Measurements from ENCODE around the gene GREB1. TPM values are rescaled to one million over a fixed set of nuclear protein-coding genes. Genes with fewer than 3 reads are reported as not detected.
A peak's percentile ranks its signal among the peaks of the same experiment; 100 is the strongest.

GREB1 gene
- total and polyA plus RNA-seq, 8 donors, result 3.5 to 16.1 (median 5.9) TPM

DNA sequence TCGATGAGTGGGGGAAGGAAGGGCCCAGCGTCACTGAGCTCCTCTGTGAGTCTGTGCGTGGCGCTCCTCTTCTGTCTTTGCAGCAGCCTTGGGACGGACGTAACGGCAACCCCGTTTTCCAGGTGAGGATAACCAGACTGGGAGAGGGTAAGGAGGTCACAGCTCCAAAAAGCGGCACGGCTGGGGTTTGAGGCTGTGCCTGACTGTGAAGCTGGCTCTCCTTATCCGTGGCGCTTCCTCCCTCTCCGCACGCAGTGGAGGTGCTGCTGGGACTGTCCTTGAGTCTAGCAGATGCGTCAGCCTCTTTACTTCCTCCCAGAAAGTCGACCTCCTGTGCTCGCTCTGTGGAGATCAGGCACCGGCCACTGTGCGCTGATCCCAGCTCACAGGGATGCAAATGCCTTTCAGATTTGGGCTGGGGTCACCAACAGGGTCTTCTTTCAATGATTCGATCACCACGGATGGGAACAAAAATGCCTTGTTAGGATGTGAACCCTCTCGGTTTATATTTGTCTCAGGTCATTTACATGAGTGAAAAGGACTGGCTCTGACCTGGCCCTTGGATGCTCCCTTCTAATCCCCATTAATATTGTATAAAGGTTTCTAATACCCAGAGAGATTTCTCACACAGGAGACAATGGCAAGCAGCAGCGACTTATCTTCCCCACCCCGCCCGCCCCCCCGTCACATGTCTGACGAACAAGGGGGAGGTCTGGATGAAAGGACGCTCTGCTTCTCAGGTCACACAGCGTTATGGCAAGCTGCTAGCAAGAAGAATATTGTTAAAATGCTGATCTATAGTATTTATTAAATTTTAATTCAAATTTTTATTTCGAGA lies 37.8 kb upstream of the GREB1 start:
- Histone ChIP-seq H3K4me1 (peaks cover 5 to 8% (median 7%) of the 10 kb centered on the region in 3 donors), H3K4me3 (no peak overlapping the region), H3K9me3 (no peaks in the 10 kb centered on the region), H3K36me3 (no peaks in the 10 kb centered on the region), H3K27me3 (no peaks in the 10 kb centered on the region), H3K27ac (no peak overlapping the region)
- WGBS, 2 donors, result 53 to 69% methylated on average over 30 of the region's 30 CpGs
- ATAC-seq (no peak), DNase-seq (no peak), FAIRE-seq (no peak)
- TF ChIP-seq CTCF (IDR thresholded peaks at IDR 0.05), result no peak
- intact Hi-C loops (cut with DNase I), result no loop called here

- WGBS, 2 donors, result 9 to 10% methylated on average over 9 of the region's 9 CpGs
Measured at GRCh38 chr2:11498543-11499034, 35.3 kb upstream of the GREB1 start.

GRCh38 chr2:11499081-11499743 lies 34.6 kb upstream of the GREB1 start:
- 55 to 57% methylated on average over 4 of the region's 4 CpGs for WGBS, 2 donors
- Histone ChIP-seq H3K9me3 (no peaks in the 10 kb centered on the region), H3K36me3 (no peaks in the 10 kb centered on the region), H3K27me3 (no peaks in the 10 kb centered on the region), H3K4me3 (no peak overlapping the region), H3K4me1 (peaks cover 5 to 8% (median 7%) of the 10 kb centered on the region in 3 donors), H3K27ac (no peak overlapping the region)
- TF ChIP-seq CTCF (IDR thresholded peaks at IDR 0.05), result no peak
- FAIRE-seq (no peak), DNase-seq (no peak), ATAC-seq (no peak)
- intact Hi-C loops (cut with DNase I), result no loop called here

More at GRCh38 chr2:11498543-11499034, 35.3 kb upstream of the GREB1 start:
- Histone ChIP-seq H3K27ac (no peak overlapping the region), H3K27me3 (no peaks in the 10 kb centered on the region), H3K36me3 (no peaks in the 10 kb centered on the region), H3K9me3 (no peaks in the 10 kb centered on the region), H3K4me1 (peaks cover 5 to 8% (median 7%) of the 10 kb centered on the region in 3 donors), H3K4me3 (no peak overlapping the region)
- peak; percentile 54 to 84 (median 64) for DNase-seq
- no peak for FAIRE-seq
- peak; percentile 73 to 97 (median 92) for ATAC-seq
- intact Hi-C loops (cut with DNase I), result no loop called here
- no peak for TF ChIP-seq CTCF (IDR thresholded peaks at IDR 0.05)

DNA sequence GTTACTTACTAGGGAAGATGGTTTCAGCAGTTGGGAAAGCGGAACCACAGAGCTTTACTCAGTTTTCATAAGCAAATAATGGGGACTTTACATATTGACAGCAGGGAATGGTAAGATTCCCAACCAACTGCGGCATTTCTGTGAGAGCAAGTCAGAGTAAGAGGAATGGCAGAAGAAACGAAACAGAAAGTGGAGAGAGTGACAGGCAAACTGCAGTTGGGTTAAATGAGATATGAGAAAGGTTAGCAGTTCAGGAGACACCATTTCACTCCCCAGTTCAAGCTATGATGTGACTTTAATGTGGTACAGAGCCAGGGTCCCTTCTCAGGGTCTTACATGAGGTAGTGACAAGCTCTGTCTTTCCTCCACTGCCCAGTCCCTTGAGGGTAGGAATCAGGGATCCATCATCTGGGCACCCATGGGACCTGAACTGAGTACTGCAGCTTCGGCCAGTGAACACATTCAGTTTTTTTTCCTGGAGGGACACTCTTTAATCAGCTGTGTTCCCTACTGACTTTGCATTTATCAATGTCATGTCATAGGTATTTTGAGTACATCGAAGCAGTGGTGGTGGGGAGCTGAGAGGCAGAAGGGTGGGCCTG lies 33.0 kb upstream of the GREB1 start:
- FAIRE-seq (no peak), ATAC-seq (no peak), DNase-seq (no peak)
- Histone ChIP-seq H3K36me3 (no peaks in the 10 kb centered on the region), H3K4me1 (peaks cover 6 to 11% (median 8%) of the 10 kb centered on the region in 3 donors), H3K27me3 (no peaks in the 10 kb centered on the region), H3K9me3 (no peaks in the 10 kb centered on the region), H3K27ac (no peak overlapping the region), H3K4me3 (no peak overlapping the region)
- WGBS, 2 donors, result 83 to 85% methylated on average over 5 of the region's 5 CpGs
- no peak for TF ChIP-seq CTCF (IDR thresholded peaks at IDR 0.05)
- intact Hi-C loops (cut with DNase I), result no loop called here
